CD4-positive, alpha-beta T cell treated with Interleukin-12 subunit alpha and Interleukin-12 subunit beta, for 1 hour (primary cell): ENCODE measurements around the gene PDSS1.
"Not testable (repeated sequence)": the region's sequence is repeated elsewhere in the genome, so short reads cannot be mapped to it uniquely, and the experiment has no call there.

Source experiments
- DNase-seq: peaks from one replicate; pipeline ENCODE4 v3.0.0-alpha.2; 2020

PDSS1 gene

DNA sequence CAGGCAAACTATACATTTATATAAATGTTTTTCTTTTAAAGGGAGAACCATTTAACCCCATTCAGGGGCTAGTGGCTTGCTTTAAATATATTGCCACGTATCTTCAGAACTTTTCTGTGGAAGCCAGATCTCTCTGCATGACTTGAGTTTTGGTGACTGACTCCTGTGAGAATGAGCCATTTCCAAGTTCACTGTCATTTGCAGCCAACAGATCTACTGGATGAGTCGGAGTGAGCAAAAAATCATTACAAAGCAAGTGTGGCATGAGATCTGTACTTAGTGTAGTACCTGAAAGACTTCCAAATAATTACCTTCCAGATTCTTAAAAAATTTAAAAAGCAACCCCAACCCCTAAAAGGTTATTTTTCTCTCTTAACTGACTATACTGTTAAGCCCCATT lies 45.6 kb downstream of the PDSS1 start:
- no peak for DNase-seq

- DNase-seq: no peak
Measured at GRCh38 chr10:26743841-26744240, 46.3 kb downstream of the PDSS1 start.

DNA sequence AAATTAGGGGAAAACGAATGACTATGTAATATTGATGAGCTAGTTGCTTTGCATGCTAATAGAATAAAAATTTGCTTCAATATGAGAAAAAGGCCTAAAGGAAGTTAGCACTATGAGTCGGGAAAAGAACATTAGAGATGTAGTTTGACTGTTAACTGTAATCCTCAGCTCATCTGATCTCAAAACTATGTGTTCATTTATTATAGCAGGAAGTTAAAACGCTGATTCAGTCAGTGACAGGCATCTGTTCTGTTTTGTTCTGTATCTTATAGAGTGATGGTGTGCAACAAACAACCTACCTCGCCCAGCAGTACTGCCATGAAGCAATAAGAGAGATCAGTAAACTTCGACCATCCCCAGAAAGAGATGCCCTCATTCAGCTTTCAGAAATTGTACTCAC lies 48.6 kb downstream of the PDSS1 start:
- DNase-seq: no peak

DNA sequence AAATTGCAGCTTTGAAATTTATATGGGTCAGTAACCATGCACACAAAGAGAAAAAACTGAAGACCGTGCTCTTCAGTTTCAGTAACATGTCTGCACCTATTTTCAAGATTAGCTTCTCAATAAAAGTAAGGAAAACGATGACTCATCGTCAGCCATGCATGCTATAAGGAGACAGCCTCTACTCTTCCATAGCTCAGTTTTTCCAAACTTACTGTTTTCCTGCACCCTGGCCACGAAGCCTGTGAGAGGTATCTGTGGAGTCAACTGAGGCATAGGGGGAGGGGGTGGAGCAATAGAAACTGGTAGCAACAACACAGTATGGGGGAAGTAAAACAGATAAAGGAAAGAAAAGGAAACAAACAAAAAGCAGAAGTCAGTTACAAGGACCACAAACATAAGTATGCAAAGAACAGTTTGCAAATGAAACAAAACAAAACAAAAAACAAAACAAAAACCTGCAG lies 58.0 kb downstream of the PDSS1 start:
- no peak for DNase-seq

DNA sequence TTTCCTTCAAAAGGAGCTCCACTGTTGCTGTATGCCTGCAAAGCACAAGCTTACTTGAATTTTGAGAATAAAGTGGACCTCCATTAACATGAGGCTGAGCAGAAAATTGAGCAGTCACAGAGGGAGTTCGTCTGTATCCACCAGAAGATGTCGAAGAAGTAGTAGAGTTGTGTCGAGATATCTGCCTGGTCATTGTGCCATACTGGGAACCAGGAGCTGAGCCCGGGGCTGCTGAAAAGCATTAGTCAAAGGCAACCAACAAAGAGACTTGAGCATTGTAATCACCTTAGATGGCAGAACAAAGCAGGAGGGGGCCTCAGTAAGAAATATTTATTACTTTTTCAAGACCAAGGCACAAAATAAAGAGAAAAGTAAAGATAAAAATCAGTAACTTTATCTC lies 61.5 kb downstream of the PDSS1 start:
- no peak for DNase-seq

GRCh38 chr10:26765549-26765948 lies 68.0 kb downstream of the PDSS1 start:
- no peak for DNase-seq

DNA sequence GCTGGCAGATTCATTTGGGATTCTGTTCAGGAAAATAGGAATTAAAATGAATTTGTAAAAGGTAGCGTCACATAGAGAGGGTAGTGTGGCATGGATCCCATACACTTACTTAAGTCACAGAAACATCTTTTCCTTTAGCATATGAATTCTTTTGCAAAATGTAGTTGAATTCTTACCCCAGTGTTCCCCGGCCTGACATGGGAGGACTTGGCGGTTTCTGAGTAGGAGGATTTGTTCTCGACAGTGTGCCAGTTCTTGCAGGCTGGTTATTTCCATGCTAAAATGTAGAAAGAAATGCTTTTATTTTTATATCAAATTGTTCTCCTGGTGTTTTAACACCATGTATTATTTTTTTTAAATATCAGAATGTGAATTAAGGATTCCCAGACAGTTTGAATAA lies 72.6 kb downstream of the PDSS1 start:
- DNase-seq: no peak

DNA sequence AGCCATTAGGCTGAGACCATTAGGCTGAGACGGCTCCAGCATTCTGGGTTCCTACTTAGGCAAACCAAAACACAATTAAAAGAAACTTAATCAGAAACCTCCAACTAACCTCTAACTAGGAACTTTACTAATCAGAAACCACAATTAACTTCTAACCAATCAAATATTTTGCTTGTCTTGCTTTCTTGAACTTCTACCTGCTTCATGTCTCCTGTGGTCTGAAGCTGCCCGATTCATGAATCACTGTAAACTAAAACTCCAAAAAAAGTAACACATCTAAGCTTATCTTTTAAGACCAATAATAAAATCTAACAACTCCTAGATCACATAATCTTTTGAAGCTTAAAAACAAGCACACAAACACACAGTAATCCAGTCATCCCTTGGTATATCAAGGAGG lies 76.1 kb downstream of the PDSS1 start:
- no peak for DNase-seq

GRCh38 chr10:26776258-26776657 lies 78.8 kb downstream of the PDSS1 start:
- DNase-seq: no peak

DNA sequence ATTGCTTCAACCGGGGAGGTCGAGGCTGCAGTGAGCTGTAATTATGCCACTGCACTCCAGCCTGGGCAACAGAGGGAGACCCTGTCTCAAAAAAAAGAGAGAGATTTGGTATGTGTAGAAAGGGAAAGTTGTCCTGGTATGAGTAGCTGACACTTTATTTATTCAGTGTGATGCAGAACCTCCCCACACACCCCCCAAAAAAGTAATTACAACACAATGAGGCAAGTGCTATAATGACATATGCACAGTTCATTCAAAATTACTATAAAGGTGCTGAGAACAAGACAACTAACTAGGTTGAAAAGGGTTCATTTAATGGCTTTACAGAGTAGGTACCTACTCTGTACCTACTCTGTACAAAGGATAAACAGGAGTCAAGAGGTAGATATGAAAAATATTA lies 80.2 kb downstream of the PDSS1 start:
- no peak for DNase-seq

- no peak for DNase-seq
Measured at GRCh38 chr10:26779176-26779860, 81.8 kb downstream of the PDSS1 start.

DNA sequence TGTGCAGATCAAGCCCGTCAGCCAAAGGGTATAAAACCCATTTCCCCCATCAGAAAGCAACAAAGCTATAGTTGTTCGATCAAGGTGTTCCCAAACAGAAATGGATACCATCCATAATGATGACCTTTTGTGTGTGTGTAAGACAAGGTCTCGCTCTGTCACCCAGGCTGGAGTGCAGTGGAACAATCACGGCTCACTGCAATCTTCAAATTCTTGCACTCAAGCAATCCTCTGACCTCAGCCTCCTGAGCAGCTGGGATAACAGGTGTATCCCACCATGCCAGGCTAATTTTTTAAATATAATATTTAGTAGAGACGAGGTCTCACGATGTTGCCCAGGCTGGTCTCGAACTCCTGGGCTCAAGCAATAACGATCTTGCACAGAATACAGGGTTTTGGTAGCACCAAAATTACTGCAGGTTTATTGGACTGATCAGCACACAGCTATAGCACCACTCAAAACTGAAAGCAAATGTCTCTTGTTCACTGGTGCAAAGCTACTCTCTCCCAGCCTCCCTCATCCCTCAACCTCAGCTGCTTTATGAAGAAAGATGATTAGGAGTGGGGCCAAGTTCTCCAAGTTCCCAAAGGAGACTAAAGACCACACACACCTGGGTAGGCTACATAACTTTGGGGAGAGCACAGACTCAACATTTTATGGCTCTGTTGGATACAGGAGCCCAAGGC lies 82.7 kb downstream of the PDSS1 start:
- DNase-seq: no peak

GRCh38 chr10:26780793-26781601 lies 83.5 kb downstream of the PDSS1 start:
- no peak for DNase-seq

DNA sequence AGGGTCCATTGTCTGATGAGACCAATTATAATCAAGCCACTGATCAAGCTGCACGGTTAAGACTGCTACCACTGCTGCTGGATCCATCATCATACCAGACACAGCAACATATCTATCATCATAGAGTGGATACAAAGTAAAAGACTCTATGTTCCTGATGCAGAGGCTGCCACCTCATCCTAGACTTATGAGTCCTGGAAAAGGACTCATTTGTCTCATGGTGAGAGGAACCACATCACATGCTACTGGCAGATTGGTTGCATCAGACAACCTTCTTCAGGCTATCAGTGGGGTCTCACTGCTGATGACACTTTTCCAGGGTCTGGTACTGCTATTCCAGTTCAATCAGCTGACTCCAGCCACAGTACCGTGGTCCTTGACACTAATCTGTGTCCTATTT lies 84.3 kb downstream of the PDSS1 start:
- no peak for DNase-seq

GRCh38 chr10:26787362-26787761 lies 89.9 kb downstream of the PDSS1 start:
- no peak for DNase-seq

DNA sequence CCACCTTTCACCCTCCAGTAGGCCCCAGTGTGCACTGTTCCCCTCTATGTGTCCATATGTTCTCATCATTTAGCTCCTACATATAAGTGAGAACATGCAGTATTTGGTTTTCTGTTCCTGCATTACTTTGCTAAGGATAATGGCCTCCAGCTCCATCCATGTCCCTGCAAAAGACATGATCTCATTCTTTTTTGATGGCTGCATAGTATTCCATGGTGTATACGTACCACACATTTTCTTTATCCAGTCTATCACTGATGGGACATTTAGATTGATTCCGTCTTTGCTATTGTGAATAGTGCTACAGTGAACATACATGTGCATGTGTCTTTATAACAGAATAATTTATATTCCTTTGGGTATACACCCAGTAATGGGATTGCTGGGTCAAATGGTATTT lies 92.3 kb downstream of the PDSS1 start:
- not testable (repeated sequence) for DNase-seq

DNA sequence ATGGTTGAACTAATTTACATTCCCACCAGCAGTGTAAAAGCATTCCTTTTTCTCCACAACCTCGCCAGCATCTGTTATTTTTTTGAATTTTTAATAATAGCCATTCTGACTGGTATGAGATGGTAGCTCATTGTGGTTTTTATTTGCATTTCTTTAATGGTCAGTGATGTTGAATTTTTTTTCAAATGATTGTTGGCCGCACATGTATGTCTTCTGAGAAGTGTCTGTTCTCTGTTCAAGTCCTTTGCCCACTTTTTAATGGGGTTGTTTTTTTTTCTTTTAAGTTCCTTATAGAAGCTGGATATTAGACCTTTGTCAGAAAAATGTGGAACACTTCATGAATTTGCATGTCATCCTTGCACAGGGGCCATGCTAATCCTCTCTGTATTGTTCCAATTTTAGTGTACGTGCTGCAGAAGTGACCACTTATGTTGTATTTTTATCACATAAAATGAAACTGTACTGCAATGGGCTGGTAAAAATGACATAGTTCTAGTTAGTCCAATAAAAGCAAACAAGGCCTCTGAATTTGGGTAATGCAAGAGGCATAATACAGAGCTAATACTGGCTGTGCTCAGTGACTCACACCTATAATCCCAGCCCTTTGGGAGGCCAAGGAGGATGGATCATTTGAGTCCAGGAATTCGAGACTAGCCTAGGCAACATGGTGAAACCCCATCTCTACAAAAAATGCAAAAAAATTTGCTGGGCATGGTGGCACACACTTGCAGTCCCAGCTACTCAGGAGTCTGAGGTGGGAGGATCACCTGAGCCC lies 92.9 kb downstream of the PDSS1 start:
- no peak for DNase-seq

DNA sequence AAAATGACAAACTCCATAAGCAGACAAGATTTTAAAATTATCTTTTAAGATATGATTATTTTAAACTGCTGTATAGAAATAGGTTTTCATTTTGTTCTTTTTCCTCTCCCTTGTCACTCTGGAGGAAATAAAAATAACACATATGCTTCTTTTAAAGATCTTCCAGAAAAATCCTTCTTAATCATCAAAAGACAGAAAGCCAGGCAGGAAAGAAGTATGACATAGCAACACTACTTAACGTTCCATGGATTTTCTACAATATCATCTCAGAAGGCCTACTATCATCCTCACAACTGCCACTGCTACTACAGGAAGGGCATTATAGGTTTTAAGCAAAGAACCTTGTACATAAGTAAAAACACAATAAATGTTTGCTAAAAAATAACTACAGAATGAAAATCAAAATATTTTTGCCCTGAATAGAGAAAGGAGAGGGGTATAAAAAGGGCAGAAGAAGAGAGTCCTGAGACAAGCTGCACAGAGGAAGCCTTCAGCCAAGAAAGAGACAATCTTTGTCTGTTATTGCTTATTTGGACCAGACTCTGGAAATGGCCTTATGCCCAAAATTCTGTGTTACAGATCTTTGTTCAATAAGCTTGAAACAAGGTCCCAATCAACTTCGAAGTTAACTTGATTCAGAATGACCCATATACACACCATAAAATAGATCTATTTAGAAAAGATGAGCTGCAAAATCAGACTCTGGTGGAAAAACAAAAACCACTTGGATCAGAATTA lies 95.4 kb downstream of the PDSS1 start:
- DNase-seq: no peak
